Inflammatory macrophage treated with lipopolysaccharide for 4 hours (primary cell): Measurements from ENCODE around the gene NEUROD2.

ENCODE experiments used
- DNase-seq: peaks from one replicate; pipeline ENCODE4 v3.0.0-alpha.2; 2020

The NEUROD2 gene

DNA sequence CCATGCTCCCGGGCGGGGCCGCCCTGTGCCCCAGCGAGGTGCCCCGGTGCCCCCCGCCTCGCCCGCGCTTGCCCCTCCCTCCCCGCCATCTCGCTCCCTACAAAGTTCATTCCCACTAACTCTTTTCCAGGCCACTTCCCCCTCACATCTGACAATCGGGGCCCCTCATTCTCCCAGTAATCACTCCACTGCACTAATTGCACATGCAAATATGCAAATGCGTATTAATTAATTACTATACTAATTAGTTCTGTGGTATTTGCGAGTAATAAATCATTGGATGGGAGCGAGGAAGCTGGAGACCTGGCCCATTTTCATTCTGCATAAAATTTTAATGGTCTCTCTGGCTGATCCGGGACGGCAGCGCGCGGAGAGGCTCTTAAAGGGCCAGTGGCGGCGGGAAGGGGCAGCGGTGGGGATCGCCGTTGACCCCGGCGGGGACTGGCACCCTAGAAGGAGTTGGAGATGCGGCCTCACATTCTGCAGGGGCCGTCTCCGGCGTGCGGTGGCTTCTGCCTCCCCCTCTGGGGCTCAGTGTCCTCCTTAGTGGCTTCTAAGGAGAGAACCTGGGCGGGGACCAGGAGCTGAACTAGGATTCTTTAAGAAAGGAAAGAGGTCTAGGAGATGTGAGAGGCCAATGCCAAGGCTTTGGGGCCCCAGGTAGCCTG lies 10.7 kb upstream of the NEUROD2 start:
- no peak for DNase-seq

GRCh38 chr17:39617446-39618245 lies 9.9 kb upstream of the NEUROD2 start:
- DNase-seq: no peak

DNA sequence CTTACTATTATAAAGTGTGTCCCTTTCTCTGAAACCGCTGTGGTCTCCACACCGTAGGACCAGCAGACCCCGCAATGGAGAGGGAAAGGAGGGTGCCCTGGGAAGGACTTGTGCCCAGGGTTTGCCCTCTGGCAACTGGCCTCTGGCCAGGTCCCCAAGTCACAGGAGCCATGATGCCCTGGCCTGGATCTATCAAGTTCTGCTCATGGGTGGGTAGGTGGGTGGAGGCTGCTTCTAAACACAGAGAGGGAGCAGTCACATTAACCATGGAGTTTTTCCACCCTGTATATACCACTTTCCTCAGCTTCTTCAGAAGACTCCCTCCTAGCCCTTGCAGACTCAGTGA lies 9.4 kb upstream of the NEUROD2 start:
- DNase-seq: no peak

DNA sequence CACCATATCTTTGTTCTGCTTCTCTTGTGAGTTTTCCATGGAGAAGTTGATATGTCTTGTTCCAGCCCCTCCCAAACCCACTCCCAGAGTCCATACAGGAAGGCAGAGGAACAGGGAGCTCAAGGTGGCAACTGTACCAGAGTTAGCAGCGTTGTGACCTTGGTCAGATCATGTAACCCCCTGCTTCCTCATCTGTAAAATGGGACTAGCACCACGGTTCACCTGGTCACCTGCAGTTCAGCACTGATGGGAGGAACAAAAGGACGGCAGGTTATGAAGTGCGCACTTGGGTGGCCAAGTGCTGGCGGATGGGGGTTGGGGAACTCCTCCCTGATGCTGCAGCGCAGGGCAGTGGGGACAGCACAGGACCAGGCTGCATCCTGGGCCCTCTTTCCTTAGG lies 7.7 kb upstream of the NEUROD2 start:
- DNase-seq: no peak

DNA sequence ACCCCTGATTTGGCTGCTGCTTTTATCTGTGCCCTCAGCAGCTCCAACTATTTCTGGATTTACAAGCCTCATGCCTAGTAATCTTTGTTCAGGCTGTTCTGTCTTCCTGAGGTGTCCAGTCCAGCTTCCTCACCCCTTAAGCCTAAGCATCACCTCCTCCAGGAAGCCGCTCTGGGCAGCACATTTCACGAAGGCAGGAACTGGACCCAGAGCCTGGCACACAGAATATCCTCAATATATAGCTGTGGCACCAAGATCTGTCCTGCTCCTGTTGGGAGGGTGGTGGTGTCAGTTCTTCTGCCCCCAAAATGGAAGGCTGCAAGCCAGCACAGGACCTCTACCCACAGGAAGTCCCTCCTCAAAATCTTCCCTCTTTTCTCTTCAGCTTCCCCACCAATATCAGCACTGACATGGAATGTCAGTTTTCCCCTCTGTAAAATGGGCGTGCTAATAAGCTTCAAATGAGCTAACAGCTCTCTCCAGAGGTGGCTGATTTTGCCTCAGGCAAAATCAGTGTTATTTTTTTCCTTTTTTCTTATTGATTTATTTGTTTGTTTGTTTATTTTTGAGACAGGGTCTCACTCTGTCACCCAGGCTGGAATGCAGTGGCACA lies 6.9 kb upstream of the NEUROD2 start:
- no peak for DNase-seq

GRCh38 chr17:39612935-39613464 lies 5.3 kb upstream of the NEUROD2 start:
- DNase-seq: no peak

DNA sequence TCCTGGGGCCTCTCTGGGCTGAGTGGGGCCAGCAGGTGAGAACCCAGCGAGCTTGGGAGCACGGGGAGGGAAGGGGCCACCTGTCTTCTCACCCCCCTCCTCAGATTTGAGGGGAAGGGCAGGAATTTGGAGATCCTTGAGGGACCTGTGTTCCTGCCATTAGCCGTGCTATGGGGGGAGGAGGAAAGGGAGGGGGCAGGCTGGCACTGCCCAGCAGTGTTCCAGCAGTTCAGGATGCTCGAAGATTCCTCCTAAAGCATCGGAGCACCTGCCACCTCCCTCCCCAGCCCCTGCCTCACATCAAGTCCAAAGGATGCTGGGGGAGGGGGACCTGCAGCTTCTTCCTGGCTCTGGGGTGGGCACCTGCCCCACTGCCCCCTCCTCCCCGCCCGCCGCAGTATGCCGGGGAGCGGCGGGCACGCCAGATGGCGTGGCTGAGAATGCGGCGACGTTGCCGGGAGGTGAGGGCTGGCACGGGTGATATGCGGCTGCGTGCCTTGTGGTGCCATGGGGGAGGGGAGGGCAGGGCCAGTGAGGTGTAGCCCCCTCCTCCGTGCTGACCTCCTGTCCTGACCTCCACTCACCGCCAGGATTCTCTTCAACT lies 4.7 kb upstream of the NEUROD2 start:
- DNase-seq: no peak

DNA sequence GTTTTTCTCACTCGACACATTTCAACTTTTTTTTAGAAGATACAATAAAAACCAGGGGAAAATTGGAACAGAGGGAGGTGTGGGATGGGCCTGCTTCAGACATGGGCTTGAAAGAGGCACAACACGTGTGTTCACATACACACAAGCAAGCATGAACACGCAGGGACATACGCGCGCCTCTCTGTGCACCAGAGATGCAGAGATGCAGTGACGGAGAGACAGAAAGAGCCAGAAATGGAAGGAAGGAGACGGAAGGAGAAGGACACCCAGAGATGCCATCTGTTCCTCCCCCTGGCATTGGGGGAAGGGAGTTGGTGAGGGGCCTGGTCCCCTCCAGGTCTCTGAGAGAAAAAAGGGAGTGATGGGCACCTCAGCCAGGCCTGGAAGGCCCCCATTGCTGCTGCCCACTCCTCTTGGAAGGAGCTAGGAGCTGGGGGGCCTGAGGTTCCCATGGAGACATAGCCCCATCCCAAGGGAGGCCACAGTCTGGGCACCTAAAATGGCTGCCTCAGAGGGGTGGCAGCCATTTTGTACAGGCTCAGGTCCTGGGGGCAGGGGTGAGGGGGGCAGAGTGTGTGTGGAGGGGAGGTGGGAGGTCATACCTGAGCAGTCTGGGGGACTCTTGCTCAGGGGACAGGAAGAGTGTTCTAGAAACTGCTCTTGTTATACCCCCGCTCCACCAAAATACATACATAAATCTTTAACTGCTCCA lies 3.8 kb upstream of the NEUROD2 start:
- no peak for DNase-seq

GRCh38 chr17:39609416-39610025 lies 1.8 kb upstream of the NEUROD2 start:
- no peak for DNase-seq

DNA sequence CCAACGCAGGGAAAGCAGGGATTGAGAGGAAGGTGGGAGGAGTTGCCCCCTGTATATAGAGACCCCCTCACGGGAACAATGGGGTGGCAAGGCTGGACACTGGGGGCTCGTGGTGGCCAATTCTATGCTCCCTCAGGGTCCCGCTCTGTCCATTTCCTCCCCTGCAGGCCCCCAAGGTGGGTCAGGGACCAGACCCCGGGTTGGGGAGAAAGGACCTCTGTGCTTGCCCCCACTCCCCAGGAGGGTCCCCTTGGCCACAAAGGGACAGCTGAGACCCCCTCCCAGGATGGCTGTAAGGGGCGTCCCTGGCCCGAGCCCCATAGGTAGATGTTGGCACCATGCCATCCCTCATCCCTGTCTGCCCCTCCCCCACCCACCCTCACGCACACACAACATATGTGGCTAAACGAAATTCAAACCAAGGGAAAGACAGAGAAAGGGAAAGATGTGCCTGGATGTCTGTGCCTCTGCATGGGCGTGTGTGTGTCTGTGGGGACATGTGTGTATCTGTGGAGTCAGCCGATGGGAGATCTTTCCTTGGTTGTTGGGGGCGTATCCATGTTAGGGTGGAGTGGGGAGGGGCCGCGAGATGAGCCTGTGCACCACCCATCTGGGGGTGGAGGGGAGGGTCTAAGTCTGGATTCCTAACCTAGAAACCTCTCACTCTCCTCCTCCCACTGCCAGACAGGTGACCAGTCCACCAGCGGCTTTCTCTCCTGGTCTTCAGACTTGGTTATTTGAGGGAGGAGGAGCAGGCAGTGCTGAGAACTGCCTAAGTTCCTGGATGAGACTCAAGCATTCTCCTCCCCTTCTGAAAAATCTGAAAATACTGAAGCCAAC lies 642 bp upstream of the NEUROD2 start:
- no peak for DNase-seq

- no peak for DNase-seq
Measured at GRCh38 chr17:39607057-39607850, 466 bp downstream of the NEUROD2 start.

DNA sequence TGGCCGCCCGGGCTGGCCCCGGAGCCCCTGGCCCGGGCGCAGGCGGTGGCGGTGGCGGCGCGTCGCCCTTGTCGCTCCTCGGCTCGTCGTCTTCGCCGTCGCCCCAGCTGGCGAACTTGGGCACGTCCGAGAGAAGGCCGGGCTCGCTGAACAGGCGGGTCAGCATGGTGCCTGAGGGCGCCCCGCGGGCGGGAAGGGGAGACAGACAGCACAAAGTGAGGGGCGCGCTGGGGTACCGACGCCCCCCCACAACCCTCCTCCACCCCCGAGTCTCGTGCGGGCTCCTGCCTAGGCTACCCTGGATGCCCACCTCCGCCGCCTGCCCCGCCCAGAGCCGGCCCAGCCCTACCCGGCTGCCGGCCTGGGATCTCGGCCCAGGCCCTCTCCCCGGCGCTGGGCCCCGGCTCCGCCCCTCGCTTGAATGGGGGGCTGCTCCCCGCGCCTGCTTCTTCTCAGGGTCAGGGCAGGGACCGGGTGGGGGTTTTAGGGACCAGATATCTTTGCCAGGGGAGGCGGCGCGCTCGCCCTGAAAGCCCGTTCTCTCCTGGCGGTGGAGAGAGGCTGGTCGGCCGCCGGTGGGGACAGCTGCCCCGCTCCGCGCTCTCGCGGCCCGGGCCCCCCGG lies 1.2 kb downstream of the NEUROD2 start:
- no peak for DNase-seq

DNA sequence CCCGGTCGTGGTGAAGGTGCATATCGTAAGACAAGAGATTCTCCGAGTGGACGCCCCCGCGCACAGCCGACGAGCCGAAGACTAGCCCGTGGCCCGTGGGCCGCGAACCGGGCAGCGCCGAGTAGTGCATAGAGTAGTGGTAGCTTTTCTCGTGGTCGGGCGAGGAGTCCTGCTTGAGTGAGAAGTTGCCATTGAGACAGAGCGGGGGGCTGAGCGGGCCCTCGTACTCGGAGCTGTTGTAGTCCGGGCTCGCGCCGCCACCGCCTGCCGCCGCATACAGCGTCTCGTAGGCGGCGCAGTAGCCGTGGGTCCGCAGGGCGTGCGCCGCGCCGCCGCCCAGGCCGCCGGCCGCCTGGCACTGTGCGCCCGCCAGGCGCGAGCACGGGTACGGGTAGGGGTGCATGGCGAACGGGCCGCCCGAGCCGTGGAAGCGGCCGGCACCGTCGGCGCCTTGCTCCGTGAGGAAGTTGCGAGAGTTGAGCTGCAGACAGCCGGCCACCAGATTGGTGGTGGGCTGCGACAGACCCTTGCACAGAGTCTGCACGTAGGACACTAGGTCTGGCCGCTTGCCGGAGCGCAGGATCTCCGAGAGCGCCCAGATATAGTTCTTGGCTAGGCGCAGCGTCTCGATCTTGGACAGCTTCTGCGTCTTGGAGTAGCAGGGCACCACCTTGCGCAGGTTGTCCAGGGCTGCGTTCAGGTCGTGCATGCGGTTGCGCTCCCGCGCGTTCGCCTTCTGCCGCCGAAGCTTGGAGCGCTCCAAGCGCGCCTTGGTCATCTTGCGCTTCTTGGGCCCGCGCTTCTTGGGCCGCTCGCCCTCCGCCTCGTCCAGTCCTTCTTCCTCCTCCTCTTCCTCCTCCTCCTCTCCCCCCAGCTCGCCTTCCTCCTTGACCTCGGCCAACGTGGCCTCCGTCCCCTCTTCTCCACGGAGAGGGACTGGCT lies 2.0 kb downstream of the NEUROD2 start:
- DNase-seq: no peak

- no peak for DNase-seq
Measured at GRCh38 chr17:39604911-39605491, 2.7 kb downstream of the NEUROD2 start.

DNA sequence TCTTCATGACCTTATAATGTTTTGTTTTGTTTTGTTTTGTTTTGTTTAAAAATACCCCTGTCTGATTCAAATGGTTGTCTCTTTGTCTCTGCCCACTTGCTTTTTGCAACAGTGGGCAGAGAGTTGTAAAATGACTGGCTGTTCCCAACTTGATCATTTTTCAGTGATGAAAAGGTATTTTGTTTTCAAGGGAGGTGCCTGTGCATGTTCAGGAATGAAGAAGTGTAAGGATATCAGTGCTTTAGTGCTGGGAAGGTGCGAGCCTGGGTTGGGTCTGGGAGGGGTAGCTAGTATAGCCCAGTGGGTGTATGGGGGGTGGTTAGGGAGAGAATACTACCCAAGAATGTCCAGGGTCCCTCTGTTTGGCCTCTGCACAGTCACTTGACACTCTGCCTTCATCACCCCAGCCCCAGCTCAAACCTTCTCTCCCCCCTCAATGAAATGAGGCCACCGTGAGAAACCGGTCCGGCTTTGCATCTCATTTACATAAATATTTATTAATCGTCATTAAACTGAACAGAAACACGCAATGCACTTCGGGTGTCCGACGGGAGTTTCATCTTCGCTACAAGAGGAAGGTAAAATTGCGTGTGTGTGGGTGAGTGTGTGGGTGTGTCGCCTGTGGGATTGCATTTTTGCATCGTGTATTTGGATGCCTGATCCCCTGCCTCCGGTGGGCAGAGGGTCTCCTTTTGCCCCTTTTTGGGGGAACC lies 4.3 kb downstream of the NEUROD2 start:
- no peak for DNase-seq

GRCh38 chr17:39602533-39603303 lies 5.0 kb downstream of the NEUROD2 start:
- no peak for DNase-seq
